RWPE1 (cell line): ENCODE measurements around the gene GPR83.
"Not testable (repeated sequence)": the region's sequence is repeated elsewhere in the genome, so short reads cannot be mapped to it uniquely, and the experiment has no call there.

Source experiments
- CTCF ChIA-PET: fragments of 350-600 bp; sonication (Branson Sonifier 250); formaldehyde crosslinking; extraction: SDS; loops from one replicate; lab custom pipeline; 2021; lab: Yijun Ruan, JAX
- POLR2A ChIA-PET: fragments of 400-600 bp; formaldehyde crosslinking; extraction: SDS; loops from one replicate; lab custom pipeline; 2020; ENCODE audit warnings: antibody characterized with exemption; ENCODE audit not compliant: low non-redundant PET; lab: Yijun Ruan, JAX
- DNase-seq: peaks from one replicate; pipeline ENCODE4 v3.0.0; 2012; ENCODE audit warnings: low spot score
- H3K27ac ChIP-seq: fragments of 450-650 bp; 2 replicates; pipeline ENCODE4 v1.5.1; 2017
- TF ChIP-seq, protein P1 (sequence below): fragments of 450-650 bp; conservative IDR thresholded peaks from 2 replicates; pipeline ENCODE4 v1.5.1; 2017; ENCODE audit warnings: low read depth, mild to moderate bottlenecking

GPR83 gene

DNA sequence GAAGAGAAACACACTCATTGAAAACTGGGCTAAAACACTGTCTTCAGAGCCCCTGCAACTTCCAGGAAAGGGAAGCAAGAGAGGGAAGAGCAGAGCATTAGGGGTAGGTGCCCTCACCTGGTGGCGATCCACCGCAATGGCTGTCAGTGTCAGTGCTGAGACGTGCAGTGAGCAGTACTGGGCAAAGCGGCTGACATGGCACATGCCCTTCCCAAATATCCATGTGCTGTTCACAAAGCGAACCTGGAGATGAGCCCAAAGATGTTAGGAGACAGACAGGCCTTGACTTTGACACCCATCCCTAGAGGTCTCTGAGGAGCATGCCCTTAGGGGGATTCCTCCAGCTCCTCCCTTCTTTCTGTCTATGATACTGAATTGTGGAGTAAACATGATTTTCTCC, 4.9 kb downstream of the GPR83 start:
- DNase-seq, result no peak
- TF ChIP-seq, protein P1, sequence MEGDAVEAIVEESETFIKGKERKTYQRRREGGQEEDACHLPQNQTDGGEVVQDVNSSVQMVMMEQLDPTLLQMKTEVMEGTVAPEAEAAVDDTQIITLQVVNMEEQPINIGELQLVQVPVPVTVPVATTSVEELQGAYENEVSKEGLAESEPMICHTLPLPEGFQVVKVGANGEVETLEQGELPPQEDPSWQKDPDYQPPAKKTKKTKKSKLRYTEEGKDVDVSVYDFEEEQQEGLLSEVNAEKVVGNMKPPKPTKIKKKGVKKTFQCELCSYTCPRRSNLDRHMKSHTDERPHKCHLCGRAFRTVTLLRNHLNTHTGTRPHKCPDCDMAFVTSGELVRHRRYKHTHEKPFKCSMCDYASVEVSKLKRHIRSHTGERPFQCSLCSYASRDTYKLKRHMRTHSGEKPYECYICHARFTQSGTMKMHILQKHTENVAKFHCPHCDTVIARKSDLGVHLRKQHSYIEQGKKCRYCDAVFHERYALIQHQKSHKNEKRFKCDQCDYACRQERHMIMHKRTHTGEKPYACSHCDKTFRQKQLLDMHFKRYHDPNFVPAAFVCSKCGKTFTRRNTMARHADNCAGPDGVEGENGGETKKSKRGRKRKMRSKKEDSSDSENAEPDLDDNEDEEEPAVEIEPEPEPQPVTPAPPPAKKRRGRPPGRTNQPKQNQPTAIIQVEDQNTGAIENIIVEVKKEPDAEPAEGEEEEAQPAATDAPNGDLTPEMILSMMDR, result no peak

DNA sequence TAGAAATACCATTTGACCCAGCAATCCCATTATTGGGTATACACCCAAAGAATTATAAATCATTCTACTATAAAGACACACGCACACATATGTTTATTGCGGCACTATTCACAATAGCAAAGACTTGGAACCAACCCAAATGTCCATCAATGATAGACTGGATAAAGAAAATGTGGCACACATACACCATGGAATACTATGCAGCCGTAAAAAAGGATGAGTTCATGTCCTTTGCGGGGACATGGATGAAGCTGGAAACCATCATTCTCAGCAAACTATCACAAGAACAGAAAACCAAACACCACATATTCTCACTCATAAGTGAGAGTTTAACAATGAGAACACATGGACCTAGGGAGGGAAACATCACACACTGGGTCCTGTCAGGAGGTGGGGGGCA, 9.3 kb downstream of the GPR83 start:
- DNase-seq, CTCF ChIA-PET, POLR2A ChIA-PET, H3K27ac ChIP-seq: not testable (repeated sequence)

More for the DNA sequence above, 4.9 kb downstream of the GPR83 start:
- ChIA-PET POLR2A (no interaction called here), CTCF (no interaction called here)
- H3K27ac ChIP-seq, result no peak overlapping the region

DNA sequence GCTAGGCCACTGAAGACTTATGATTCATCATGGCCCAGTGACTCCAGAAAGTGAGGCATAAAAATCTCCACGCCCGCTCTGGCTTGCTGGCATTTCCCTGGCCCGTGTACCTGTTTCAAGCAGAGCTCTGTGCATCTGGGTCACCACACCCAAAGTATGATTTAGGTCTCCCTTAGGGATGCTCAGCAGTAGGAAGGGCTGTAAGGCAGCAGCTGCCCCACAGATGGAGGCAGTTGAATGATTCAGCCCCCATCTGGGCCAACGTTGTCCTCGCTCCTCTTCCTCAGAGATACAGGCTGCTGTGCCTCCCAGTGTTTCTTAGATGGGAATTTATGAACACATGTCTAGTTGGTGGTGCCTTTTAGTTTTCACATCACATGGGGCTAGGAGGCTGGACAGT, 21.6 kb downstream of the GPR83 start:
- TF ChIP-seq, protein P1, result no peak
- no peak overlapping the region for H3K27ac ChIP-seq
- ChIA-PET CTCF (interaction anchor here (0.7 kb wide), 1 partner anchor 443 kb away, joined by 3 read pairs; no protein-coding TSS in a partner anchor), POLR2A (no interaction called here)
- no peak for DNase-seq

DNA sequence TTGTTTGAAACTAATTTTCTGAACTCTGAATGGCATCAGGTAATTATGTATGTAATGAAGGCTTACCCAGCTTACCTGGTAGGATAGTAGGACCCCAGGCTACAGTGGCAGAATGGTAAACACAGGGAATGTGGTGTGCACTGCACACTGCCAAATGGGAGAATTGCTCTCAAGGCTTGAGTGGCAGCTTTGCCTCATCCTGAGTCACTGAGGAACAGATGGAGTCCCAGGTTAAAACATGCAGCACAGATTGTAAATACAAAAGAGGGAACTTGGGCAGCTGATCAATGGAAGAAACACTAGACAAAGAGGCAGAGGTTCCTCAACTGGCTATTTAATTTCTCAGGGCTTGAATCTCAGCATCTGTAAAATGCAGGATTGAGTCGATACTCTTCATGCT, 24.4 kb downstream of the GPR83 start:
- ChIA-PET POLR2A (no interaction called here), CTCF (no interaction called here)
- H3K27ac ChIP-seq, result no peak overlapping the region
- no peak for DNase-seq
- TF ChIP-seq, protein P1, result no peak

DNA sequence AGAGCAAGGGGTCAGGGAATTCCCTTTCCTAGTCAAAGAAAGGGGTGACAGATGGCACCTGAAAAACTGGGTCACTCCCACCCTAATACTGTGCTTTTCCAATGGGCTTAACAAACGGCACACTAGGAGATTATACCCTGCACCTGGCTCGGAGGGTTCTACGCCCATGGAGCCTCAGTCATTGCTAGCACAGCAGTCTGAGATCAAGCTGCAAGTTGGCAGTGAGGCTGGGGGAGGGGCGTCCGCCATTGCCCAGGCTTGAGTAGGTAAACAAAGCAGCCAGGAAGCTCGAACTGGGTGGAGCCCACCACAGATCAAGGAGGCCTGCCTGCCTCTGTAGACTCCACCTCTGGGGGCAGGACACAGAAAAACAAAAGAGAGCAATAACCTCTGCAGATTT, 30.6 kb downstream of the GPR83 start:
- CTCF ChIA-PET, result interaction anchor here (0.6 to 1.1 kb wide), 2 partner anchors 188 to 475 kb away, joined by 3 read pairs; no protein-coding TSS in a partner anchor
- POLR2A ChIA-PET, result not testable (repeated sequence)

DNA sequence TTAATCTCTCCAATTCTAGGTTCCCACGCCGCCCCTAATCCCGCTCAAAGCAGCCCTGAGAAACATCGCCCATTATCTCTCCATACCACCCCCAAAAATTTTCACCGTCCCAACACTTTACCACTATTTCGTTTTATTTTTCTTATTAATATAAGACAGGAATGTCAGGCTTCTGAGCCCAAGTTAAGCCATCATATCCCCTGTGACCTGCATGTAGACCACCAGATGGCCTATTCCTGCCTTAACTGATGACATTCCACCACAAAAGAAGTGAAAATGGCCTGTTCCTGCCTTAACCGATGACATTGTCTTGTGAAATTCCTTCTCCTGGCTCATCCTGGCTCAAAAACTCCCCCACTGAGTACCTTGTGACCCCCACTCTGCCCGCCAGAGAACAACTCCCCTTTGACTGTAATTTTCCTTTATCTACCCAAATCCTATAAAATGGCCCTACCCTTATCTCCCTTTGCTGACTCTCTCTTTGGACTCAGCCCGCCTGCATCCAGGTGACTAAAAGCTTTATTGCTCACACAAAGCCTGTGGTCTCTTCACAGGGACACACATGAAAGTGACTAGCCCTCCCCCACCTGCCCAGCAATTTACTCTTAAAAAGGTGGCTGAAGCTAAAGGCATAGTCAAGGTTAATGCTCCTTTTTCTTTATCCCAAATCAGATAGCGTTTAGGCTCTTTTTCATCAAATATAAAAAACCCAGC, 50.2 kb downstream of the GPR83 start:
- CTCF ChIA-PET, POLR2A ChIA-PET, DNase-seq, H3K27ac ChIP-seq: not testable (repeated sequence)

More for the DNA sequence above, 30.6 kb downstream of the GPR83 start:
- not testable (repeated sequence) for DNase-seq, H3K27ac ChIP-seq

DNA sequence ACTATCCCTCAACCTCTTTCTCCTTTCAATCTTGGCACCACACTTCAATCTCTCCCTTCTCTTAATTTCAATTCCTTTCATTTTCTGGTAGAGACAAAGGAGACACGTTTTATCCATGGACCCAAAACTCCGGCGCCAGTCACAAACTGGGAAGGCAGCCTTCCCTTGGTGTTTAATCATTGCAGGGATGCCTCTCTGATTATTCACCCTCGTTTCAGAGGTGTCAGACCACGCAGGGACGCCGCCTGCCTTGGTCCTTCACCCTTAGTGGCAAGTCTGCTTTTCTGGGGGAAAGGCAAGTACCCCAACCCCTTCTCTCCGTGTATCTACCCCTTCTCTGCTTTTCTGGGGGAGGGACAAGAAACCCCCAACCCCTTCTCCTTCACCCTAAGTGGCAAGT, 54.9 kb downstream of the GPR83 start:
- CTCF ChIA-PET, POLR2A ChIA-PET, DNase-seq, H3K27ac ChIP-seq: not testable (repeated sequence)

DNA sequence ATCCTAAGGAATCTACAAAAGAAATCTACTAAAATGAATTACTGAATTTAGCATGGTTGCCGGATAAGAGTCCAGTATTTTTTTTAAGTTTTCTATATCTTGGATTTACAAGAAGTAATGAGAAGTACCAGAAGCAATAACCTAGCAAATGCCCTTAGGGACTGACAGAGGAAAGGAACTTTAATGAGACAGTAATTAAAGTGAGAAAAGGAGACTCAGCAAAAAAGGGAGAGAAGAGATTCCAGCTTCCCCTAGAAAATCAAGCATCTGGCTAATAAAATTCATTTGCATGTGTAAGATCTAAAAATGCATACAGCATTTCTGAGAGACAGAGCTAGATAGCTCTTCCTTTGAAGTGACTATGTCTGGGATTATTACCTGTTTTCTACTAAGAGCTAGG, 57.7 kb downstream of the GPR83 start:
- TF ChIP-seq, protein P1, result no peak
- POLR2A ChIA-PET, result no interaction called here
- no peak for DNase-seq
- CTCF ChIA-PET, result no interaction called here
- H3K27ac ChIP-seq, result no peak overlapping the region
